ENCODE measurements around the gene CRTC1.
"Not testable (repeated sequence)": the region's sequence is repeated elsewhere in the genome, so short reads cannot be mapped to it uniquely, and the experiment has no call there.

Gene CRTC1

GRCh38 chr19:18725841-18726770, 42.6 kb downstream of the CRTC1 start:
- in situ Hi-C loops (cut with HindIII; ENCODE audit: low sequenced_read_pairs) = no loop called here

- in situ Hi-C loops (cut with HindIII; ENCODE audit: low sequenced_read_pairs) = no loop called here
Observed at GRCh38 chr19:18726846-18727245, 43.4 kb downstream of the CRTC1 start.

GRCh38 chr19:18727602-18728001, 44.1 kb downstream of the CRTC1 start:
- in situ Hi-C loops (cut with HindIII; ENCODE audit: low sequenced_read_pairs) = not testable (repeated sequence)

- in situ Hi-C loops (cut with HindIII; ENCODE audit: low sequenced_read_pairs) = no loop called here
Observed at GRCh38 chr19:18729933-18730530, 46.6 kb downstream of the CRTC1 start.

GRCh38 chr19:18730885-18731513, 47.5 kb downstream of the CRTC1 start:
- in situ Hi-C loops (cut with HindIII; ENCODE audit: low sequenced_read_pairs) = no loop called here

- in situ Hi-C loops (cut with HindIII; ENCODE audit: low sequenced_read_pairs) = no loop called here
Observed at GRCh38 chr19:18731562-18732008, 48.1 kb downstream of the CRTC1 start.

GRCh38 chr19:18733196-18733647, 49.7 kb downstream of the CRTC1 start:
- in situ Hi-C loops (cut with HindIII; ENCODE audit: low sequenced_read_pairs) = no loop called here

GRCh38 chr19:18733762-18734332, 50.4 kb downstream of the CRTC1 start:
- in situ Hi-C loops (cut with HindIII; ENCODE audit: low sequenced_read_pairs) = not testable (repeated sequence)

- in situ Hi-C loops (cut with HindIII; ENCODE audit: low sequenced_read_pairs) = no loop called here
Observed at GRCh38 chr19:18735324-18735723, 51.8 kb downstream of the CRTC1 start.

- in situ Hi-C loops (cut with HindIII; ENCODE audit: low sequenced_read_pairs) = no loop called here
Observed at GRCh38 chr19:18735752-18736151, 52.3 kb downstream of the CRTC1 start.

- in situ Hi-C loops (cut with HindIII; ENCODE audit: low sequenced_read_pairs) = no loop called here
Observed at GRCh38 chr19:18736415-18737336, 53.2 kb downstream of the CRTC1 start.

- in situ Hi-C loops (cut with HindIII; ENCODE audit: low sequenced_read_pairs) = no loop called here
Observed at GRCh38 chr19:18737337-18737953, 54.0 kb downstream of the CRTC1 start.

- in situ Hi-C loops (cut with HindIII; ENCODE audit: low sequenced_read_pairs) = no loop called here
Observed at GRCh38 chr19:18737954-18738351, 54.5 kb downstream of the CRTC1 start.

- in situ Hi-C loops (cut with HindIII; ENCODE audit: low sequenced_read_pairs) = no loop called here
Observed at GRCh38 chr19:18738961-18739690, 55.6 kb downstream of the CRTC1 start.

GRCh38 chr19:18741124-18742121, 57.9 kb downstream of the CRTC1 start:
- in situ Hi-C loops (cut with HindIII; ENCODE audit: low sequenced_read_pairs) = no loop called here

GRCh38 chr19:18742324-18742723, 58.8 kb downstream of the CRTC1 start:
- in situ Hi-C loops (cut with HindIII; ENCODE audit: low sequenced_read_pairs) = no loop called here

- in situ Hi-C loops (cut with HindIII; ENCODE audit: low sequenced_read_pairs) = no loop called here
Observed at GRCh38 chr19:18742838-18743783, 59.6 kb downstream of the CRTC1 start.
